GM12878 (cell line): ENCODE data around the gene KDM5B. TPM values are rescaled to one million over a fixed set of nuclear protein-coding genes. Genes with fewer than 3 reads are reported as not detected.

Source experiments
- ATAC-seq: fragments of 200-7000 bp; cut with Tn5 transposase; 3 replicates; pipeline ENCODE4 v1.9.1; 2020; ENCODE audit warnings: mild to moderate bottlenecking, moderate library complexity
- BruUV-seq: library from RNA; stranded (reverse); fragments of 400-500 nt; replicated peaks from 2 replicates; lab custom pipeline; 2021; lab: Mats Ljungman, UMichigan
- CTCF ChIA-PET: fragments of 300-600 bp; sonication (Branson Sonifier 250); formaldehyde crosslinking; extraction: SDS; loops from one replicate; lab custom pipeline; 2021; ENCODE audit warnings: inconsistent platforms; lab: Yijun Ruan, JAX
- POLR2A ChIA-PET: fragments of 350-600 bp; formaldehyde crosslinking; extraction: SDS; loops from one replicate; lab custom pipeline; 2021; ENCODE audit warnings: inconsistent platforms; lab: Charles Lee
- RAD21 ChIA-PET: fragments of 300-600 bp; sonication (Branson Sonifier 250); formaldehyde crosslinking; loops from one replicate; lab custom pipeline; 2023; ENCODE audit warnings: antibody characterized with exemption; ENCODE audit not compliant: unreplicated experiment; lab: Charles Lee
- SMC1A ChIA-PET: fragments of 300-600 bp; sonication (Branson Sonifier 250); formaldehyde crosslinking; loops from one replicate; lab custom pipeline; 2023; ENCODE audit not compliant: unreplicated experiment, uncharacterized antibody; lab: Charles Lee
- DNase-seq: peaks from one replicate; pipeline ENCODE4 v3.0.0-alpha.2; 2011; ENCODE audit warnings: low read depth, low spot score
- FAIRE-seq: peaks from 3 replicates; lab custom pipeline; 2011; peaks lifted over from hg19 to GRCh38; lab: Jason Lieb, UNC
- H2AFZ ChIP-seq: 2 replicates; pipeline ENCODE4 v1.6.0; 2011; ENCODE audit warnings: low read depth, low read length, control low read depth; ENCODE audit not compliant: control insufficient read depth
- H3K27ac ChIP-seq: 2 replicates; pipeline ENCODE4 v1.5.1; 2011; ENCODE audit warnings: control low read depth; ENCODE audit not compliant: control insufficient read depth, insufficient read depth
- H3K27me3 ChIP-seq, 2 experiments: replicated peaks in 1 of 2; 2 replicates each; pipeline versions ENCODE4 v1.6.0 to v1.6.1; 2011; ENCODE audit warnings: low read length in 1 of 2; ENCODE audit not compliant: control insufficient read depth in 2 of 2, insufficient read depth in 2 of 2
- H3K36me3 ChIP-seq, 2 experiments: 2 replicates each; pipeline ENCODE4 v1.5.1; 2011; ENCODE audit warnings: low read length in 1 of 2; ENCODE audit not compliant: control insufficient read depth in 2 of 2, insufficient read depth in 2 of 2
- H3K4me1 ChIP-seq: 2 replicates; pipeline ENCODE4 v1.6.1; 2011; ENCODE audit warnings: mild to moderate bottlenecking, low read length, moderate library complexity, mixed read lengths; ENCODE audit not compliant: control insufficient read depth, insufficient read depth
- H3K4me2 ChIP-seq: 2 replicates; pipeline ENCODE4 v1.6.0; 2011; ENCODE audit warnings: control low read depth; ENCODE audit not compliant: control insufficient read depth, insufficient read depth
- H3K4me3 ChIP-seq: fragments of 200-600 bp; sonication (generic); 2 replicates; pipeline ENCODE4 v1.5.1; 2016
- H3K79me2 ChIP-seq: 2 replicates; pipeline ENCODE4 v1.6.0; 2011; ENCODE audit warnings: low read length; ENCODE audit not compliant: control insufficient read depth, insufficient read depth
- H3K9ac ChIP-seq: 2 replicates; pipeline ENCODE4 v1.8.0; 2011; ENCODE audit warnings: low read length, control low read depth, mixed read lengths; ENCODE audit not compliant: control insufficient read depth, insufficient read depth
- H3K9me3 ChIP-seq: replicated peaks from 3 replicates; pipeline ENCODE4 v1.5.1; 2011; ENCODE audit warnings: mild to moderate bottlenecking, low read length; ENCODE audit not compliant: control insufficient read depth, insufficient read depth
- H4K20me1 ChIP-seq: 2 replicates; pipeline ENCODE4 v1.6.0; 2011; ENCODE audit not compliant: control insufficient read depth, insufficient read depth
- CBX5 ChIP-seq: sonication (generic); IDR thresholded peaks from 2 replicates; pipeline ENCODE4 v1.6.1; 2016; ENCODE audit warnings: low read depth, moderate library complexity, mild to moderate bottlenecking, inconsistent platforms
- ETV6 ChIP-seq, 2 experiments: fragments of 450-650 bp in 1 of 2; IDR thresholded peaks in 1 of 2; conservative IDR thresholded peaks in 1 of 2; 2 replicates each; pipeline ENCODE4 v1.6.1; 2014; ENCODE audit warnings: antibody characterized with exemption in 1 of 2, borderline replicate concordance in 1 of 2, low read depth in 1 of 2, mild to moderate bottlenecking in 1 of 2, moderate library complexity in 1 of 2
- HDAC6 ChIP-seq: fragments of 200-600 bp; sonication (generic); IDR thresholded peaks from one replicate; pipeline ENCODE4 v1.8.0; 2017; ENCODE audit warnings: antibody characterized with exemption; ENCODE audit not compliant: unreplicated experiment
- RAD21 ChIP-seq: IDR thresholded peaks from 2 replicates; pipeline ENCODE4 v1.6.1; 2011; ENCODE audit warnings: mild to moderate bottlenecking, low read depth, low read length, moderate library complexity; ENCODE audit not compliant: insufficient read depth
- WGBS: methylation state at CpG from one replicate; pipeline ENCODE4 v1.1.6; 2016; ENCODE audit warnings: low lambda C conversion rate; ENCODE audit not compliant: insufficient replicate concordance, insufficient coverage; ENCODE audit errors: missing lambda C conversion rate; 5-methylcytosine and 5-hydroxymethylcytosine counted together
- in situ Hi-C: fragments of 300-500 bp; cut with MboI; formaldehyde crosslinking; loops from 9 replicates; pipeline ENCODE4 v1.14.3; 2018; ENCODE audit warnings: mixed read lengths
- intact Hi-C: fragments of 100-400 bp; cut with micrococcal nuclease; formaldehyde crosslinking; loops from one replicate; pipeline ENCODE4 v1.14.2; 2022; ENCODE audit not compliant: unreplicated experiment
- polyA plus RNA-seq, 11 experiments: library from polyadenylated mRNA; depleted of rRNA in 4 of 11; unstranded in 6 of 11; stranded (reverse) in 5 of 11; fragments of >200 nt; fragmentation: Nextera tagmentation in 4 of 11; fragmentation: Illumina TruSeq in 1 of 11; extraction: Ambion mirVana in 4 of 11; extraction: Trizol in 1 of 11; gene quantifications; 1 replicate in 1 of 11; 2 replicates in 10 of 11; pipeline versions ENCODE4 v1.2.1 to v1.2.3, GENCODE V29; 2011 to 2016; ENCODE audit warnings: inconsistent platforms in 2 of 11, missing spikeins in 2 of 11, low read depth in 1 of 11
- total RNA-seq, 4 experiments: library from RNA; depleted of rRNA in 3 of 4; stranded (reverse); fragments of >200 nt in 3 of 4; fragmentation: Illumina TruSeq in 1 of 4; extraction: Trizol in 1 of 4; gene quantifications; 2 replicates each; pipeline versions ENCODE4 v1.2.1 to v1.2.3, GENCODE V29; 2013 to 2021
- TF ChIP-seq, protein P1 (sequence below): IDR thresholded peaks from 2 replicates; pipeline ENCODE4 v1.6.1; 2011; ENCODE audit warnings: low read depth, low read length, improper control_type of control experiment, borderline replicate concordance
- TF ChIP-seq, protein P2 (sequence below): IDR thresholded peaks from 2 replicates; pipeline ENCODE4 v1.6.1; 2011; ENCODE audit warnings: mild to moderate bottlenecking, low read depth, low read length, moderate library complexity; ENCODE audit not compliant: insufficient replicate concordance
- TF ChIP-seq, protein P3 (sequence below): IDR thresholded peaks from 2 replicates; pipeline ENCODE4 v1.6.1; 2012; ENCODE audit warnings: improper control_type of control experiment, low read depth, low read length; ENCODE audit not compliant: insufficient replicate concordance

KDM5B gene
- total and polyA plus RNA-seq, 10 of the 15 experiments (the other 5 are each of a cell fraction or from before 2014, with no cell fraction given) = 1.7 to 26.6 (median 8.1) TPM

DNA sequence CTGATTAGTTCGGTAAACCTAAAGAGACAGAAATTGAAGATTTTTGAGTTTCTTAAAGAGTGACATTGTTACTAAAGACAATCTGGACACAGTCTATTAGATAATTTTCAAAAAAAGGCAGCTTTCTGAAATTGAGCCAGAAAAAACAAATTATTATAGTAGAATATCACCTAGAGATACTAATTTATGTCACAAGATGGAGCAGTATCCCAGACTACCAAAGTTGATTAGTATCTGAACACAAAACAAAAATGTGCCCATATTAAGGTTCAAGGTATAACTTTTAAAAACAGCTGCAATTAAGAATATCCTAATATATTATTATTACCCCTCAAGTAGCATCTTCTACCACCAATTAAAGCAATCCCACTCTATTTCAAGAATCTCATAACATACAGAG is 57.5 kb downstream of the KDM5B start:
- ATAC-seq (no peak), FAIRE-seq (no peak), DNase-seq (no peak)
- H3K36me3 ChIP-seq = peaks cover 0 to 4% of the 10 kb centered on the region in 2 experiments; a peak in 3 of 4 replicates
- H3K27ac ChIP-seq = no peak overlapping the region
- H3K9me3 ChIP-seq = no peaks in the 10 kb centered on the region
- H3K9ac ChIP-seq = no peak overlapping the region
- SMC1A ChIA-PET = interaction anchor here (1.2 to 1.6 kb wide), 3 partner anchors 60 to 203 kb away, joined by 3 read pairs; partner anchors contain the start of gene PCAT6
- H3K4me3 ChIP-seq = no peak overlapping the region
- POLR2A ChIA-PET = interaction anchor here (0.5 kb wide), 1 partner anchor 14 kb away, joined by 6 read pairs; no protein-coding TSS in a partner anchor
- CTCF ChIA-PET = interaction anchor here (0.7 to 3.1 kb wide), 8 partner anchors 10 to 249 kb away, joined by 3 to 14 read pairs (median 4); no protein-coding TSS in a partner anchor
- no TSS peak for BruUV-seq
- no peak overlapping the region for H2AFZ ChIP-seq
- H3K27me3 ChIP-seq = no peaks in the 10 kb centered on the region
- no peaks in the 10 kb centered on the region for H3K4me1 ChIP-seq
- TF ChIP-seq, protein P1, sequence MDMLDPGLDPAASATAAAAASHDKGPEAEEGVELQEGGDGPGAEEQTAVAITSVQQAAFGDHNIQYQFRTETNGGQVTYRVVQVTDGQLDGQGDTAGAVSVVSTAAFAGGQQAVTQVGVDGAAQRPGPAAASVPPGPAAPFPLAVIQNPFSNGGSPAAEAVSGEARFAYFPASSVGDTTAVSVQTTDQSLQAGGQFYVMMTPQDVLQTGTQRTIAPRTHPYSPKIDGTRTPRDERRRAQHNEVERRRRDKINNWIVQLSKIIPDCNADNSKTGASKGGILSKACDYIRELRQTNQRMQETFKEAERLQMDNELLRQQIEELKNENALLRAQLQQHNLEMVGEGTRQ = no peak
- 0 out of 2 replicates have a peak, but pooled peaks have one; percentile 9 for TF ChIP-seq RAD21
- TF ChIP-seq, all 136 proteins: peak for 1
- 92% methylated on average over 1 of the region's 1 CpG for WGBS
- Histone ChIP-seq H4K20me1 (no peaks in the 10 kb centered on the region), H3K79me2 (no peaks in the 10 kb centered on the region), H3K4me2 (no peak overlapping the region)
- RAD21 ChIA-PET = interaction anchor here (1.8 kb wide), 1 partner anchor 248 kb away, joined by 7 read pairs; no protein-coding TSS in a partner anchor
- in situ Hi-C loops = no loop called here
- intact Hi-C loops = no loop called here

DNA sequence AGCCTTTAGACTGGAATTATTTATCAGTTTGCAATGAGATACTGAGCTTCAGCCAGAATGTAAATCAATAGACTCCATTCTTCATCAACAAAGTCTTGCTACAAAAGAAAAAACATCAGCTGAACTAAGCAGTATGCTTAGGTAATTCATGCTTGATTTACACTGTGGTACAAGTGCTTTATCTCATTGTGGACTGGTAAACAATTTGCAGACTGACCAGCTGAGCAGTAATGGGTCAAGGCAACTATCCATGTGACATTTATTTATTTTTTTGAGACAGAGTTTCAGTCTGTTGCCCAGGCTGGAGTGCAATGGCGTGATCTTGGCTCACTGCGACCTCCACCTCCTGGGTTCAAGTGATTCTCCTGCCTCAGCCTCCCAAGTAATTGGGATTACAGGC is 58.2 kb downstream of the KDM5B start:
- Histone ChIP-seq H3K4me2 (no peak overlapping the region), H3K9ac (no peak overlapping the region), H3K9me3 (no peaks in the 10 kb centered on the region), H4K20me1 (no peaks in the 10 kb centered on the region), H2AFZ (no peak overlapping the region), H3K36me3 (peaks cover 0 to 5% of the 10 kb centered on the region in 2 experiments; a peak in 3 of 4 replicates), H3K79me2 (no peaks in the 10 kb centered on the region), H3K4me3 (no peak overlapping the region), H3K27me3 (no peaks in the 10 kb centered on the region), H3K4me1 (no peaks in the 10 kb centered on the region), H3K27ac (no peak overlapping the region)
- ChIA-PET SMC1A (interaction anchor here (1.1 to 1.6 kb wide), 4 partner anchors 31 to 204 kb away, joined by 3 read pairs; partner anchors contain the start of gene PCAT6), CTCF (interaction anchor here (1.1 to 3.1 kb wide), 5 partner anchors 34 to 250 kb away, joined by 3 to 14 read pairs (median 6); no protein-coding TSS in a partner anchor), RAD21 (interaction anchor here (1.8 kb wide), 1 partner anchor 249 kb away, joined by 7 read pairs; no protein-coding TSS in a partner anchor), POLR2A (no interaction called here)
- TF ChIP-seq, protein P2, sequence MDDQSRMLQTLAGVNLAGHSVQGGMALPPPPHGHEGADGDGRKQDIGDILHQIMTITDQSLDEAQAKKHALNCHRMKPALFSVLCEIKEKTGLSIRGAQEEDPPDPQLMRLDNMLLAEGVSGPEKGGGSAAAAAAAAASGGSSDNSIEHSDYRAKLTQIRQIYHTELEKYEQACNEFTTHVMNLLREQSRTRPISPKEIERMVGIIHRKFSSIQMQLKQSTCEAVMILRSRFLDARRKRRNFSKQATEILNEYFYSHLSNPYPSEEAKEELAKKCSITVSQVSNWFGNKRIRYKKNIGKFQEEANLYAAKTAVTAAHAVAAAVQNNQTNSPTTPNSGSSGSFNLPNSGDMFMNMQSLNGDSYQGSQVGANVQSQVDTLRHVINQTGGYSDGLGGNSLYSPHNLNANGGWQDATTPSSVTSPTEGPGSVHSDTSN = no peak
- TF ChIP-seq CBX5 = no peak
- no peak for TF ChIP-seq ETV6 (conservative IDR thresholded peaks at IDR 0.05 in 1 of 2, IDR thresholded peaks at IDR 0.05 in 1 of 2; ENCODE audit: borderline replicate concordance in 1 of 2, low read depth in 1 of 2)
- TF ChIP-seq, protein P3, sequence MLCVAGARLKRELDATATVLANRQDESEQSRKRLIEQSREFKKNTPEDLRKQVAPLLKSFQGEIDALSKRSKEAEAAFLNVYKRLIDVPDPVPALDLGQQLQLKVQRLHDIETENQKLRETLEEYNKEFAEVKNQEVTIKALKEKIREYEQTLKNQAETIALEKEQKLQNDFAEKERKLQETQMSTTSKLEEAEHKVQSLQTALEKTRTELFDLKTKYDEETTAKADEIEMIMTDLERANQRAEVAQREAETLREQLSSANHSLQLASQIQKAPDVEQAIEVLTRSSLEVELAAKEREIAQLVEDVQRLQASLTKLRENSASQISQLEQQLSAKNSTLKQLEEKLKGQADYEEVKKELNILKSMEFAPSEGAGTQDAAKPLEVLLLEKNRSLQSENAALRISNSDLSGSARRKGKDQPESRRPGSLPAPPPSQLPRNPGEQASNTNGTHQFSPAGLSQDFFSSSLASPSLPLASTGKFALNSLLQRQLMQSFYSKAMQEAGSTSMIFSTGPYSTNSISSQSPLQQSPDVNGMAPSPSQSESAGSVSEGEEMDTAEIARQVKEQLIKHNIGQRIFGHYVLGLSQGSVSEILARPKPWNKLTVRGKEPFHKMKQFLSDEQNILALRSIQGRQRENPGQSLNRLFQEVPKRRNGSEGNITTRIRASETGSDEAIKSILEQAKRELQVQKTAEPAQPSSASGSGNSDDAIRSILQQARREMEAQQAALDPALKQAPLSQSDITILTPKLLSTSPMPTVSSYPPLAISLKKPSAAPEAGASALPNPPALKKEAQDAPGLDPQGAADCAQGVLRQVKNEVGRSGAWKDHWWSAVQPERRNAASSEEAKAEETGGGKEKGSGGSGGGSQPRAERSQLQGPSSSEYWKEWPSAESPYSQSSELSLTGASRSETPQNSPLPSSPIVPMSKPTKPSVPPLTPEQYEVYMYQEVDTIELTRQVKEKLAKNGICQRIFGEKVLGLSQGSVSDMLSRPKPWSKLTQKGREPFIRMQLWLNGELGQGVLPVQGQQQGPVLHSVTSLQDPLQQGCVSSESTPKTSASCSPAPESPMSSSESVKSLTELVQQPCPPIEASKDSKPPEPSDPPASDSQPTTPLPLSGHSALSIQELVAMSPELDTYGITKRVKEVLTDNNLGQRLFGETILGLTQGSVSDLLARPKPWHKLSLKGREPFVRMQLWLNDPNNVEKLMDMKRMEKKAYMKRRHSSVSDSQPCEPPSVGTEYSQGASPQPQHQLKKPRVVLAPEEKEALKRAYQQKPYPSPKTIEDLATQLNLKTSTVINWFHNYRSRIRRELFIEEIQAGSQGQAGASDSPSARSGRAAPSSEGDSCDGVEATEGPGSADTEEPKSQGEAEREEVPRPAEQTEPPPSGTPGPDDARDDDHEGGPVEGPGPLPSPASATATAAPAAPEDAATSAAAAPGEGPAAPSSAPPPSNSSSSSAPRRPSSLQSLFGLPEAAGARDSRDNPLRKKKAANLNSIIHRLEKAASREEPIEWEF = no peak
- TF ChIP-seq HDAC6 = no peak
- BruUV-seq = no TSS peak
- WGBS = 77% methylated on average over 2 of the region's 2 CpGs
- in situ Hi-C loops (no loop called here), intact Hi-C loops (no loop called here)
- ATAC-seq (no peak), DNase-seq (no peak), FAIRE-seq (no peak)
